GM19452 (cell line): ENCODE measurements around the gene PTPRK.
A peak's percentile ranks its signal among the peaks of the same experiment; 100 is the strongest.
"Not testable (repeated sequence)": the region's sequence is repeated elsewhere in the genome, so short reads cannot be mapped to it uniquely, and the experiment has no call there.

Experiments used
- ATAC-seq: cut with Tn5 transposase; IDR thresholded peaks from one replicate; pipeline ENCODE4 v1.9.1; 2021; ENCODE audit not compliant: unreplicated experiment

PTPRK gene

DNA sequence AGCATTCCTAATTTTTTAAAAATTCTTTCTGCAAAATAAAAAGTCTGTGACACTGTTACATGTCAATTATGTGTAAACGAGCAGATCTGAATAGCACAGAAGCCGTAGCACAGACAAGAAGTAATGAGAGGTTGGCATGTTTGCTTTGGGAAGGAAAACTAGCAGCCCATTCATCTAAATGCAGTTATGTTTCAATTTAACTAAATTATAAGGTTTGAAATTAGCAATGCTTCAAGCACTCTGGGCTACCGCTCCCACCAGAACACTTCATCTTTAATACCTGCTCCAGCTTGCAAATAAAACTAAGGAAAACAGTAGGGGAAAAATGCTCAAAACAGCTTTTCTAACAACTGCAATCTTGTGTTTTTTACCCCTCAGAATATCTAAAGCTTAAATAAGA, 73.9 kb downstream of the PTPRK start:
- ATAC-seq, result no peak

DNA sequence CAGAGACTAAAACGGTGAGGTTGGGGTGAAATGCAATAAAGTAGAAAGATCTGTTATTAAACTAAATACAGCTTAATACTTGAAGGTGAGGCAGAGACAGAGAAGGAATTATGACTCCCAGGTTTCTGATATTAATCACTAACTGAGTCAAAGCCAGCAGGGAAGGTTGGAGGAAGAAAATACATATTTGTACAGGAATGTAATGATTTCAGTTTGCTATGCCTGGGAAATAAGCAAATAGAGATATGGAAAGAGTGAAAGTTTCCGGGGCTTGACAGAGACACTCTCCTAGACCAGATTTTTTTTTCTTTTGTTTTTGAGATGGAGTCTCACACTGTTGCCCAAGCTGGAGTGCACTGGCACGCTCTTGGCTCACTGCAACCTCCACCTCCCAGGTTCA, 76.8 kb downstream of the PTPRK start:
- ATAC-seq, result no peak

DNA sequence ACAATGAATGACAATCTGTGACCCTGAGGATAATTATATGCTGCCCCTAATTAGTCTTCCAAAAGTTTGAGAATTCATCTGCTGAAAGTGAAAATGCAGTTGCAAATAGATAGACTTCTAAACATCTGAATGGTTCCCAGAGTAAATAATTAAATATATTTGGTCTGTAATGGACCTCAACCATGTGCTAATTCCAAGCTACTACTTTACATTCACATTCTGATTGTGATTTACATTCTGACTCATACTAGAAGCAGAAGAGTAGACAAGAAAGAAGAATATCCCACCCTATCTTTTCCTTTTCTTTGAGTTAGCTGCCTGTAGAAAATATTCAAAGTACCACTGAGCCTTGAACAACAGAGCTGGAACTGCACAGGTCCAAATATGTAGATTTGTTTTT, 80.8 kb downstream of the PTPRK start:
- no peak for ATAC-seq

DNA sequence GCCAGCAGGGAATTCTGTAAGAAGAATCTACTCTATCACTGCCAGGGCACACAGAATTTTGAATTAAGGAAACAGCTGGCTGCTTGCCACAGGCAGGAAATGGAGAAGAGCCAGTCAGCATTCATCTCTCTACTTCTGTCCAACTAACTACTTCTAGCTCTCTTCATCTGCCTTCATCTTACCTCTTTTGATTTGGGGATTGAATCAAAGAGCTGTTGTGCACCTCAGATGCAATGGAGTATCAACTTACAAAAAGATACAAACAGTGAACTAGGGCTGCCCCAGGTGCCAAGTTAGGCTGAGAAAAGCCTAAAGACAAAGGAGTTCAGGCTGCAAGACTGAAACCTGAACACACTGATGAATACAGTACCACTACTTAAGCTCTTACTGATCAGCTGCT, 82.0 kb downstream of the PTPRK start:
- no peak for ATAC-seq

DNA sequence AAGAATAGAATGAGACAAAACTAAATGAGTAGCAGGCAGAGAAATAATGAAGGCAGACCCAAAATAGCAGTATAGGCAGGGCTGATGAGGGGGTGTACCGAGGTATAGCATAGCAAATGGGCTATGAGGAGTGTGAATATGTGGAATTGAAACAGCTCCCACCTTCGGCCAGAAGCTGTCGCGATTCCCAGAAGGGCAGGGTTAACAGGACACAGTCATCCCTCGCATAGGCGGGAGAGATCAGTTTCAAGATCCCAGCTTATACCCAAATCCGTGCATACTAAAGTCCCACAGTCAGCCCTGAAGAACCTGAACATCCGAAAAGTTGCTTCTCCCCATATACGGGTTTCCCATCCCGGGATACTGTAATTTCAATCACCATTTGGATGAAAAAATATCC, 82.7 kb downstream of the PTPRK start:
- ATAC-seq, result no peak

DNA sequence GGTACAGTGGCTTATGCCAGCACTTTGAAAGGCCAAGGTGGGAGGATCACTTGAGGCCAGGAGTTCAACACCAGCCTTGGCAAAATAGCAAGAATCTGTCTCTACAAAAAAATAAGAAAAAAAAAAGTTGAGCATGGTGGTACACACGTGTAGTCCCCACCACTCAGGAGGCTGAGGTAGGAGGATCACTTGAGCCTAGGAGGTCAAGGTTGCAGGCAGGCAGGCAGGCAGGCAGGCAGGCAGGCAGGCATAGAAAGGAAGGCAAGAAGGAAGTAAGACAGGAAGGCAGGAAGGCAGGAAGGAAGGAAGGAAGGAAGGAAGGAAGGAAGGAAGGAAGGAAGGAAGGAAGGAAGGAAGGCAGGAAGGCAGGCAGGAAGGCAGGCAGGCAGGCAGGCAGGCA, 85.6 kb downstream of the PTPRK start:
- not testable (repeated sequence) for ATAC-seq

DNA sequence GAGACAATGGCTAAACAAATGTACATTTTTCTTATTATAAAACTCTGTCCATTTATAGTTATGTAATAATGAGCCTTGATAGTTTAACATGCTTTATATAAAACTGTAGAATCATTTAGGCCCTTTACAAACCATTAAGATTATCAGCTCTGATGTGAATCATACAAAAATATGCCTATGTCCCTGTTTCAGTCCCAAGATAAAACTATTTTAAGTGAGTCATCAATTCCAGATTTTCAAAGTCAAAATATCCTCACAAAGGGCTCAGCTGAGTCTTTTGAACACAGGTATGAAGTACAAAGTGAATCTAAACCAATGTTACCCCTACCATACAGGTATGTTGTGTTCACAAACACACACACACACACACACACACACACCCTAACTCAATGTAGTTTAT, 88.0 kb downstream of the PTPRK start:
- no peak for ATAC-seq

DNA sequence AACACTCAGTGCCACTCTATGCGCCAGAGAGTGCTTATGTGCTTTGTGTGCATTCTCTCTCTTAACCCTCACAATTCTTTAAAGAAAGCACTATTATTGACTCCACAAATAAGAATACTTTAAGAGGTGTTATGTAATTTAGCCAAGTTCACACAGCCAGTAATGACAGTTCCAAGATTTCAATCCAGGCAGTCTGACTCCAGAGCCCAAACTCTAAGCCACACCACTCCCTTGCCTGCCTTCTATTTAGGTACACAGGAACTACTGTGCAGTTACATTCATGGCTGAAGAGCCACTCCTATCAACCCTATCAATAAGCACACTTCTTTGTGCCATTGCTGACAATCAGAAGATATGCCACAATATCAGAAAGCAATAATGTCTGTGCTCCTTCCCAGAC, 93.3 kb downstream of the PTPRK start:
- ATAC-seq, result no peak

DNA sequence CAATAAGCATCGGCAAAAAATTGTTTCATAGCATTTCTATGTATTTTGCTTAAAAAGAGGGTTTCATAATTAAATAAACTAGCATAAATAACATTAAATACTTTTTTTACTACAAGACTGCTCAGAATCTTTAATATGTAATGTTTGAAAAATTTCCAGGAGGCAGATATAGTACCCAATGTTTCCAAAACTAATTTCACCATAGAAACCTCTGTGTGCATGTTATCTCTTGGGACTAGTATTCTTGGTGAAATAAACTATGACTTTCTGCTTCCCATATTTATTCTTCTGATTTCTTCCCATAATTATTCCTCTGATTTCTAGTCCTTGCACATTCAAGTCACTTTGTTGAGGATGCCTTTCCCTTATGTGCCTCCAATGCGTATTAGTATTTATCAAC, 94.5 kb downstream of the PTPRK start:
- ATAC-seq, result no peak

DNA sequence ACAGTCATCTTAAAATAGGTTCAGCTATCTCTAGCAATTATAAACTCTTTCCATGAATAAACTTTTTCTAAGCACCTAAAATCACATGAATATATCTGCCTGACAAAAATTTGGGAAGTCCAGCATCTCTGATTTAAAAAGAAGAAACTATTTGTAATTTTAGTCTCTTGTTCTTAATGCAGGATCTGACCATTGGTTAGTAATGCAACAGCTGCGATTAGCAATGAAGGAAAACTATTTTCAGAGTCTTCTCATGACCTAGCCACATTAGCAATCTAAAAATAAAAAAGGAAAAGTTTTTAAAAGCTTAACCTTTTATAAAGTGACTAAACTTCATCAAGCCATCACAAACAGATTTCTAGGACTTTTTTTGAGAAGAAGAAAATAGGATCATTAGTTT, 97.5 kb downstream of the PTPRK start:
- no peak for ATAC-seq

DNA sequence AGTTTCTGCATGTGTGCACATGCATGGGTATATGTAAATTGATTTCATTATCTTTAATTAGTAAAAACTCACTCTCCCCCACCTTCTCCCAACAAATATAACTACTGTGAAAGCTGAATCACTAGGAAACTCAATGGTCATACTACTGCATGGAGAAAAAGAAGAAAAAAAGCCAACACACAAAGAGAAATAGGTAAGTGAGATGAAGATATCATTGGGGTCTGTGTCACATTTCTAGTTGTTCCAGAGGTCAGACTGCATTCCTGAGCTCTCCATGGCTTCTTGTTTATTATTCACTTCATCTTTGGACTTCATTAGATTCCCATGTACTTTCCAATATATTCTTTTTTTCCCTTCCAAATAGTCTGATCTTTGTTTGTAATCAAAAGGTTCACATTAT, 98.2 kb downstream of the PTPRK start:
- no peak for ATAC-seq

DNA sequence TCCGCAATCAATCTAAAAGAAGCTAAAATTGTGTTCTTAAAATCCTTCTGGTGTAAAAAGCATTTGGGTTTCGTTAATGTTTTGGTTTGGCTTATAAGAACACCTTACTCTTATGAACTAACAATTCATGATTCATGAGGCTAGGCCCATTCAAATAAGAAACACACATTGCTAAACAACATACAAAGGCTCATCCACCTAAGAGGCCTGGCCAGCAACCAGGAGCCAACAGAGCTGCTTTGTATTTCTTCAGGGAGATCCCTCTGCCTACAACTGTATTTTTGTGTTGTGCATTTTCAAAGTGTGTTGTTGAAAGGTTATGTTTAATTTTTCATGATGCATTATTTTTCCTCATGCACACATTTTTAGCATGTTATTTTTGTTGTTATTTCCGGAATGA, 98.6 kb downstream of the PTPRK start:
- no peak for ATAC-seq

DNA sequence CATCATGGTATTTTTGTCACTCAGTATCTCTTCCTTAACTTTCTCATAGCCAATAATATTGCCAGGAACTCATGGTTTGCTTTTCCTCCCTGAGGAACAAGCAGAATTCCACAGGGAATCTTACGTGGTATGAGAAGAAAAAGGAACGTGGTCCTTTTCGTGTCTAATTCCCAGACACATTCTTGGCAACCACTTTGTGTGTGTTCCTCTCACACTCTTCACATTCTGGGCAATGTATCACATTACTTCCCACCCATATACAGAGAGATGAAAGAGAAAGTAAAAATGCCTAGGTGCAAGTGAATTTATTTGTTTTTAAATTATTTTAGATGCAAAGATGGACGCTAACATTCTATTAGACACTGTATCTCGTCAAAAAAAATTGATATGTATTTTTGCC, 102.7 kb downstream of the PTPRK start:
- ATAC-seq, result no peak

DNA sequence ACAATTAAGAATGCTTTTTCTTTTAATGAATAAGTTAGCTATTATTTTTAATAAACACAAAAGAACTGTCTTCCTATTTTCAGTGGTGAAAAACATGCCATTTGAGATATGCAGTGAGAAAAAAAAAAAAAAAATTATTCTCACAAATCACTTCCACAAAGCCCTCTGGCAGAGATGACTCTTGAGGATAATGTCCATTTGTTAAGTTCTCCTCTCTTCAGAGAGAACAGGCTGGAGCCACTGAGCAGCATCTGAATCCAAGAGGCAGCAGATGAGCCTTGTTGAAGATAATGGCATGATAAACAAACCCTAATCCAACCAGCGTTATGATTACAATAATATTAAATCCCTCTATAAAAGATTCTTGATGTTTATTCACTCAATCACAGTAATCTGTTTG, 105.0 kb downstream of the PTPRK start:
- ATAC-seq, result no peak

DNA sequence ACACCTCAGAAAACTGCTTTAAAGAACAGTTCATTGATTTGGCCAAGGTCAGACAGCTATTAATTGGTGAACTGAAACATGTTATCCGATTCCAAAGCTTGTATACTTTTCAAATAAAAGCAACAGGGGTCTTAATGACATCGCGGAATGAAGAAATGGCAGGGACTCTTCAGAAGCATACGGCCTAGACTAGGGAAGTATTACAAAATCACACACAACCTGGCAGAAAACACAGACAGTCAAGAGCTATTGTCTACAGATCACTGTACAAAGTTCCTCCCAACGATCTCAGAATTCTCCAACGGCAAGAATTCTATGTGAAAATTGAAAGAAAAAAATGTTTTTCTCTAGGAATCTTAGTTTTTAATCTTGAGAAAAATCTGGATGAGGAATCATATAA, 105.5 kb downstream of the PTPRK start:
- no peak for ATAC-seq

DNA sequence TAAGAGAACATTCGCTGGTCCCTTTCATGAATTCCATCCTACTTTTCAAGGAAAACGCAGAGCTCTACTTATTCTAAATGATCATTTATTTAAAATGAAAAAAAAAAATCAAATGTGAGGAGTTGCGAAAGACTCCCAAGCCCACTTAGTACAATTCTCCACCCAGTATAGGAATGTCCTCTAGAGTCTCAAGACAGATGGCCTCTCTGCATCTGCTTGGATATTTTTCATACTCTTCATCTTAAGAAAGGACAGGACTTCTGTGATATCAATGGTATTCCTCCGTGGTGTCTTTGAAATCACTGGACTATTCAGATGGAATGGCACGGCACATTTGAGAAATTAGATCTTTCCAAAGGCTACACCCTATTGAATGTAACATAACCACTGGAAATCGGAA, 107.1 kb downstream of the PTPRK start:
- no peak for ATAC-seq

DNA sequence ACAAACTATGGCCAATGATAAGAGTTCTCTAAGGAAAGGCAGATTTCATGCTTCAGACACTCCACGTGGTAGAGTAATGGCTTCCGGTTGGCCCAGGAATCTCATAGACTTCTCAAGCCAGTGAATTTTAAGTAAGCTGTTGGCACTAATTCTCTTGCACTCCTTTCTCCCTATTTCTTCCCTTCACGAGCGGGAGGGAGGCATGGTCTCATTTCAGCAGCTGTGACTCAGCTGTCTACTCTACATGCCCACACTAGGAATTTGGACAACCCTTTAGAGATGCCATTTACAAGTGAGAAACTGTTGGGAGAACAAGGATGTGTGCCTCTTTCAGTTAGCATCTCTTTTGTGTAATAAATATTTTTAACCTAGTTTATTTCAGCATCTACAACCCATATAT, 107.7 kb downstream of the PTPRK start:
- no peak for ATAC-seq

DNA sequence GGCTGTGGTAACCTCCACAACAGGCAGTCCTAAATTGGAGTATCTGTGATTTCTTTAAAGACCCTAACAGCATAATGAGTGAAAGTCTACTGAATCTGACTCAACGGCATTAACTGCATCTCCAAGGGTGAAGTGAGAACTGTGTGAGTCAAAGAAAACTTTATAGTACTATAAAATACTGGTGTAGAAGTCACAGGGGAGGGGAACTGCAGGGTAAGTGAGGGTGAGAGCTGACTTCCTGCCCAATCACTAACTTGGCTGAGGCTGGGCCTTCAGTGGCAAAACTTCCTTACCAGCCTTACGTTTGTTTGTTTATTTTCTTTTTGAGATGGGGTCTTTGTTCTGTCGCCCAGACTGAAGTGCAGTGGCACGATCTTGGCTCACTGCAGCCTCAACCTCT, 109.8 kb downstream of the PTPRK start:
- ATAC-seq, result no peak

DNA sequence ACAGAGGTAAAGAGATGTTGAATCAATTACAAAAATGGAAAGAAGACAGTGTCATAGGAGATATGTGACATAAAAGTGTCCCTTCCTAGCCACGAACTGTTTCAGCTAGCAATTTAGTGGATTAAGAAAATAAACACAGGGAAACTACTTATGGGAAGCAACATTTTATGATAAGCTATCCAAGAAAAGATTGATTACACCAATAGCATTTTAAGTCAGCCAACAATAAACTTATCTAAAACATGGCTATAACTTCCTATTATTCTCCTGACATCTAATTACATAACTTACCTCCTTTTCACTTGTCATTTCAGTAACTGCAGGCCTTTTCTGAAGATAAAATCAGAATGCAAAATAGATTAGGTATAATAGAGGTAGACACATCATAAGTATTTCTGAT, 111.4 kb downstream of the PTPRK start:
- no peak for ATAC-seq

DNA sequence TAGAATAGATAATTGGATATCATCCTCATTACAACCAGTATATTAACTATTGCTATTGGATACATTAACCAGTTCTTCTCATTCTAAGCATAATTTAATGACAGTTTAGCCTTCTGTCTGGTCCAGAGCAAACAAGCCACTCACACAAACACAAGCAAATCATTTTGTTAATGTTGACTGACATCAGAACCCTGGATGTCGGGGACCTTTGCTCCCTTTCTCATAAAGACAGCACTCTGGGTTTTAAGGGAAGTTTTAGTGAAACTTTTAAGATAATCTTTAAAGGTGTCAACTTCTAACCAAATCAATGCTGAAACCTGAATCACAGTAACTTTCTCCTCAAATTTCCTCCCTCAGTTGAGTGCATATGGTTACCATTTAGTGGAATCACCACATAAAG, 113.9 kb downstream of the PTPRK start:
- ATAC-seq, result no peak

DNA sequence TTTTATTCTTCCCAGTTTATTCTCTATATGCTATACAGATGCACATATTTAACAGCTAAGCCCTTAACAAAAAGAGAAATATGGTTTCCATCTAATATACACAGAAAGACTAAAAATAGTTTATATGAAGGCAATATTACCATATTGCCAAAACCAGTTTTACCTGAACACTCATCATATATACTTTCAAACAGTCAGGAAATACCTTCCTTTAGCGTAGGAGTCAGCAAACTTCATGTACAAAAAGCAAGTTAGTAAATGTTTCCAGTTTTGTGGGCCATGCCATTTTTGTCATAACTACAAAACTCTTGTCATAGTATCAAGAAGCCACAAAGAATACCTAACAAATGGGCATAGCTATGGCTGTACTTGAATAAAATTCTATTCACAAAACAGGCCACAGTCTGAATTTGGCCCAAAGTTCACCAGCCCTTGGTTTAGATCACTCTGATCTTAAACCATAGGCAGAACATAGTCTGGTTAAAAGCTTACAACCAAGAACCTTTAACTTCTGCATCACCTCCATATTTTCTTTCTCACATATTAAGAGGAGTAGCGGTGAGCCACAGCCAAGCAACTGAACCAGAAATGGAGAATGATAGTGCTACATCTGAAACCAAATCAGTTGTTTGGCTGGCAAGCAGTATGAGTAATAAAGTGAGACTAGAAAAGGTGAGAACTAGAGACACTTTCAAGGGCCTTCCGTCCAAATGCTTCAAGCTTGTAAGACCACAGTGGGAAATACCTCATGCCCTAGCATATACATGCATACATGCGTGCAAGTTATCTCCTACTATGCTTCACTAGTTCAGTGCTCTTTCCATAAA, 116.6 kb downstream of the PTPRK start:
- peak; percentile 56 for ATAC-seq

DNA sequence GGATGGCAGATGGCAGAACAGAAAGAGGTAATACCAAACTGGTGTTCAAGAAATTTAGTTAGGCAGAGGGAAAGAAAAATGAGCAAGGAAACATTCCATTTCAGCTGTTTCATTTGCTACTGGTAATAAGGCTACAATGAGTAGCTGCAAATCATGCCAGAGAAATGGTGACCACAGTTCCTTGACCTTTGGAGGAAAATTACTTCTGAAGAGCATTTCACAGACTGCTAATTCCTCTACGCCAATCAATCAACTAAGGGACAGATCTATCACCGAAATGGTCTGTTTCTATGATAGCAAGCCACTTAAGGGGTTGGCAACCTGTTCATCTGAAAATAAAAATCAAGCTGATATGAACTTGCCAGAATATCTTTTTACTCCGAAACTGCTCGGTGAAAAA, 119.5 kb downstream of the PTPRK start:
- ATAC-seq, result no peak

DNA sequence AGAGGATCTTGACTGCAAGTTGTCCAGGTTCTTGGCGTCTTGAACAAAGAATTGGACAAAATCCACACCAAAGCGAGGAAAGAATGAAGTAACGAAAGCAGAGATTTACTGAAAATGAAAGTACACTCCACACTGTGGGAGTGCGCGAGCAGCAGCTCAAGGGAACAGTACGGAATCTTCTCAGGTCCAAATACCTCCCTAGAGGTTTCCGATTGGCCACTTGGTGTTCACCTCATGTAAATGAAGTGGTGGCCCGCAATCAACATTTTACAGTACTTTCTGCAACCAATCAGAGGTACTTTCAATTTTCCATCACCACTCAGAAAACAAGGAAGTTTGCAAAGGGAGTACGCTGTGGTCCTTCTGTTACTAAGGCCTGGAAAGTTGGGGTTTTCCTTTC, 122.4 kb downstream of the PTPRK start:
- ATAC-seq, result no peak
